NB4 (cell line): ENCODE measurements around the gene XPO5.

Experiments used
- CTCF ChIP-seq: IDR thresholded peaks from one replicate; pipeline ENCODE4 v1.5.1; 2012; ENCODE audit warnings: low read depth, low read length
- MAX ChIP-seq: IDR thresholded peaks from 2 replicates; pipeline ENCODE4 v1.6.1; 2011; ENCODE audit warnings: low read depth, low read length
- POLR2A ChIP-seq: IDR thresholded peaks from 2 replicates; pipeline ENCODE4 v1.6.1; 2011; ENCODE audit warnings: mild to moderate bottlenecking; ENCODE audit not compliant: insufficient read length; ENCODE audit errors: extremely low read depth

- TF ChIP-seq POLR2A (no peak), CTCF (no peak), MAX (no peak)
Observed at GRCh38 chr6:43559328-43559727, 16.5 kb downstream of the XPO5 start.
